H9 (cell line): ENCODE measurements around the gene MGMT. TPM values are rescaled to one million over a fixed set of nuclear protein-coding genes. Genes with fewer than 3 reads are reported as not detected.

Experiments used
- DNase-seq: peaks from one replicate; pipeline ENCODE4 v3.0.0-alpha.2; 2017
- H2AFZ ChIP-seq: one replicate; pipeline ENCODE4 v1.6.1; 2013; ENCODE audit warnings: mild to moderate bottlenecking, low read length, control low read depth, moderate library complexity
- H2AK5ac ChIP-seq: 2 replicates; pipeline ENCODE4 v1.6.1; 2013; ENCODE audit warnings: low read length, control low read depth, mixed read lengths; ENCODE audit not compliant: insufficient read length
- H2BK120ac ChIP-seq: one replicate; pipeline ENCODE4 v1.6.1; 2013; ENCODE audit warnings: low read depth, mild to moderate bottlenecking, low read length, control low read depth, inconsistent platforms; ENCODE audit not compliant: poor library complexity, severe bottlenecking
- H2BK12ac ChIP-seq: 2 replicates; pipeline ENCODE4 v1.6.1; 2013; ENCODE audit warnings: low read length, control low read depth, mixed read lengths, low read depth; ENCODE audit not compliant: insufficient read length
- H2BK15ac ChIP-seq: 2 replicates; pipeline ENCODE4 v1.6.1; 2013; ENCODE audit warnings: low read depth, low read length, control low read depth
- H2BK20ac ChIP-seq: one replicate; pipeline ENCODE4 v1.6.1; 2013; ENCODE audit warnings: low read depth, mild to moderate bottlenecking, low read length, control low read depth, inconsistent platforms; ENCODE audit not compliant: poor library complexity, severe bottlenecking
- H2BK5ac ChIP-seq: 2 replicates; pipeline ENCODE4 v1.6.1; 2013; ENCODE audit warnings: low read length, control low read depth, mixed read lengths; ENCODE audit not compliant: insufficient read length
- H3K14ac ChIP-seq: 2 replicates; pipeline ENCODE4 v1.6.1; 2013; ENCODE audit warnings: low read length, control low read depth; ENCODE audit not compliant: insufficient read depth
- H3K18ac ChIP-seq: 2 replicates; pipeline ENCODE4 v1.6.1; 2013; ENCODE audit warnings: low read depth, mild to moderate bottlenecking, mixed read lengths, low read length, control low read depth; ENCODE audit not compliant: insufficient read length
- H3K23ac ChIP-seq: 2 replicates; pipeline ENCODE4 v1.6.1; 2013; ENCODE audit warnings: low read length, control low read depth, mixed read lengths, low read depth; ENCODE audit not compliant: insufficient read length
- H3K23me2 ChIP-seq: 2 replicates; pipeline ENCODE4 v1.6.1; 2013; ENCODE audit warnings: low read depth, mild to moderate bottlenecking, mixed read lengths, low read length, control low read depth; ENCODE audit not compliant: insufficient read length, poor library complexity, severe bottlenecking
- H3K27ac ChIP-seq: 2 replicates; pipeline ENCODE4 v1.5.1; 2013; ENCODE audit warnings: low read length, control low read depth, mixed read lengths, low read depth; ENCODE audit not compliant: insufficient read length
- H3K27me3 ChIP-seq: 2 replicates; pipeline ENCODE4 v1.6.1; 2013; ENCODE audit warnings: low read length, control low read depth, inconsistent platforms; ENCODE audit not compliant: insufficient read depth
- H3K4ac ChIP-seq: 2 replicates; pipeline ENCODE4 v1.6.1; 2013; ENCODE audit warnings: low read depth, mild to moderate bottlenecking, control low read depth, inconsistent platforms, low read length, moderate library complexity
- H3K4me1 ChIP-seq: 2 replicates; pipeline ENCODE4 v1.6.1; 2013; ENCODE audit warnings: low read length, control low read depth, inconsistent platforms; ENCODE audit not compliant: insufficient read depth
- H3K4me2 ChIP-seq: 2 replicates; pipeline ENCODE4 v1.6.1; 2013; ENCODE audit warnings: low read length, control low read depth, mixed read lengths; ENCODE audit not compliant: insufficient read length, insufficient read depth
- H3K56ac ChIP-seq: 2 replicates; pipeline ENCODE4 v1.6.1; 2013; ENCODE audit warnings: low read depth, mild to moderate bottlenecking, mixed read lengths, low read length, control low read depth; ENCODE audit not compliant: insufficient read length
- H3K79me1 ChIP-seq: 2 replicates; pipeline ENCODE4 v1.6.1; 2013; ENCODE audit warnings: low read depth, mild to moderate bottlenecking, moderate library complexity, low read length, control low read depth, inconsistent platforms; ENCODE audit not compliant: insufficient read depth, poor library complexity, severe bottlenecking
- H3K79me2 ChIP-seq: 2 replicates; pipeline ENCODE4 v1.6.1; 2013; ENCODE audit warnings: low read length, control low read depth, inconsistent platforms; ENCODE audit not compliant: insufficient read depth
- H3K9ac ChIP-seq: 2 replicates; pipeline ENCODE4 v1.6.1; 2013; ENCODE audit warnings: low read length, control low read depth, mixed read lengths; ENCODE audit not compliant: insufficient read length; ENCODE audit errors: extremely low read depth
- H3K9me3 ChIP-seq: one replicate; pipeline ENCODE4 v1.6.1; 2013; ENCODE audit warnings: low read depth, low read length, inconsistent platforms; ENCODE audit not compliant: control insufficient read depth
- H3T11ph ChIP-seq: one replicate; pipeline ENCODE4 v1.6.1; 2013; ENCODE audit warnings: mild to moderate bottlenecking, low read length, control low read depth, inconsistent platforms
- H4K20me1 ChIP-seq: one replicate; pipeline ENCODE4 v1.6.1; 2013; ENCODE audit not compliant: control insufficient read depth, insufficient read length, insufficient read depth
- H4K5ac ChIP-seq: 2 replicates; pipeline ENCODE4 v1.6.1; 2013; ENCODE audit warnings: low read depth, mild to moderate bottlenecking, mixed read lengths, low read length, control low read depth; ENCODE audit not compliant: insufficient read length
- H4K8ac ChIP-seq: replicated peaks from 2 replicates; pipeline ENCODE4 v1.6.1; 2013; ENCODE audit warnings: low read length, control low read depth, mixed read lengths, low read depth; ENCODE audit not compliant: insufficient read length
- H4K91ac ChIP-seq: 2 replicates; pipeline ENCODE4 v1.6.1; 2013; ENCODE audit warnings: low read depth, mild to moderate bottlenecking, moderate library complexity, mixed read lengths, low read length, control low read depth; ENCODE audit not compliant: insufficient read length
- H3K27ac Mint-ChIP-seq, 3 experiments: 2 replicates in 2 of 3; 3 replicates in 1 of 3; pipeline ENCODE4 v1.8.0; 2020 to 2021; ENCODE audit warnings: mixed read lengths in 3 of 3, mild to moderate bottlenecking in 1 of 3, moderate library complexity in 1 of 3
- H3K27me3 Mint-ChIP-seq: 2 replicates; pipeline ENCODE4 v1.8.0; 2021; ENCODE audit warnings: low read depth, mild to moderate bottlenecking, moderate library complexity, mixed read lengths
- H3K36me3 Mint-ChIP-seq, 3 experiments: 2 replicates in 2 of 3; 3 replicates in 1 of 3; pipeline ENCODE4 v1.8.0; 2020 to 2021; ENCODE audit warnings: low read depth in 3 of 3, mixed read lengths in 3 of 3; ENCODE audit not compliant: insufficient read depth in 1 of 3
- H3K4me1 Mint-ChIP-seq, 2 experiments: 2 replicates each; pipeline ENCODE4 v1.8.0; 2020; ENCODE audit warnings: mixed read lengths in 2 of 2
- H3K4me3 Mint-ChIP-seq, 2 experiments: 2 replicates in 1 of 2; 3 replicates in 1 of 2; pipeline ENCODE4 v1.8.0; 2020 to 2021; ENCODE audit warnings: mild to moderate bottlenecking in 2 of 2, mixed read lengths in 2 of 2, moderate library complexity in 1 of 2
- H3K9me3 Mint-ChIP-seq, 2 experiments: 2 replicates in 1 of 2; 3 replicates in 1 of 2; pipeline ENCODE4 v1.8.0; 2020; ENCODE audit warnings: mild to moderate bottlenecking in 2 of 2, mixed read lengths in 2 of 2, moderate library complexity in 1 of 2
- WGBS: extraction: QIAGEN DNeasy Blood & Tissue Kit; methylation state at CpG from one replicate; pipeline ENCODE4 v1.1.7; 2013; ENCODE audit warnings: missing lambda C conversion rate, low lambda C conversion rate, mixed read lengths; ENCODE audit not compliant: insufficient read length; ENCODE audit errors: extremely low coverage; 5-methylcytosine and 5-hydroxymethylcytosine counted together
- total RNA-seq: library from RNA; stranded (reverse); gene quantifications from 2 replicates; pipeline ENCODE4 v1.2.1, GENCODE V29; 2021
- TF ChIP-seq, protein P1 (sequence below): fragments of 200-600 bp; sonication (generic); conservative IDR thresholded peaks from 3 replicates; pipeline ENCODE4 v1.8.0; 2021; ENCODE audit warnings: antibody characterized with exemption, mild to moderate bottlenecking

Gene MGMT
- total RNA-seq, 1 experiment from 2014 or later = 18.4 TPM

- no peak overlapping the region for H2AK5ac ChIP-seq
- TF ChIP-seq, protein P1, sequence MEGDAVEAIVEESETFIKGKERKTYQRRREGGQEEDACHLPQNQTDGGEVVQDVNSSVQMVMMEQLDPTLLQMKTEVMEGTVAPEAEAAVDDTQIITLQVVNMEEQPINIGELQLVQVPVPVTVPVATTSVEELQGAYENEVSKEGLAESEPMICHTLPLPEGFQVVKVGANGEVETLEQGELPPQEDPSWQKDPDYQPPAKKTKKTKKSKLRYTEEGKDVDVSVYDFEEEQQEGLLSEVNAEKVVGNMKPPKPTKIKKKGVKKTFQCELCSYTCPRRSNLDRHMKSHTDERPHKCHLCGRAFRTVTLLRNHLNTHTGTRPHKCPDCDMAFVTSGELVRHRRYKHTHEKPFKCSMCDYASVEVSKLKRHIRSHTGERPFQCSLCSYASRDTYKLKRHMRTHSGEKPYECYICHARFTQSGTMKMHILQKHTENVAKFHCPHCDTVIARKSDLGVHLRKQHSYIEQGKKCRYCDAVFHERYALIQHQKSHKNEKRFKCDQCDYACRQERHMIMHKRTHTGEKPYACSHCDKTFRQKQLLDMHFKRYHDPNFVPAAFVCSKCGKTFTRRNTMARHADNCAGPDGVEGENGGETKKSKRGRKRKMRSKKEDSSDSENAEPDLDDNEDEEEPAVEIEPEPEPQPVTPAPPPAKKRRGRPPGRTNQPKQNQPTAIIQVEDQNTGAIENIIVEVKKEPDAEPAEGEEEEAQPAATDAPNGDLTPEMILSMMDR = no peak
- H3K4ac ChIP-seq = no peak overlapping the region
- no peaks in the 10 kb centered on the region for H3K79me1 ChIP-seq
- no peaks in the 10 kb centered on the region for H3K23me2 ChIP-seq
- no peak overlapping the region for H2BK12ac ChIP-seq
- no peaks in the 10 kb centered on the region for H3K36me3 Mint-ChIP-seq
- H3K4me1 ChIP-seq = no peaks in the 10 kb centered on the region
- H2BK15ac ChIP-seq = no peak overlapping the region
- no peak overlapping the region for H4K5ac ChIP-seq
- no peak overlapping the region for H4K8ac ChIP-seq
- no peaks in the 10 kb centered on the region for H3K9me3 Mint-ChIP-seq
- H2AFZ ChIP-seq = no peak overlapping the region
- H3K4me1 Mint-ChIP-seq = peaks cover 0 to 4% of the 10 kb centered on the region in 2 experiments; a peak in 2 of 4 replicates
- no peaks in the 10 kb centered on the region; the same call in none of the 2 replicates for H3K27me3 Mint-ChIP-seq
- no peaks in the 10 kb centered on the region for H3K79me2 ChIP-seq
- H3K23ac ChIP-seq = no peak overlapping the region
- H4K20me1 ChIP-seq = no peaks in the 10 kb centered on the region
- H3K27ac ChIP-seq = no peak overlapping the region
- no peak overlapping the region for H3T11ph ChIP-seq
- peak overlapping the region in 1 of 3 experiments; percentile 17; a peak in 2 of 7 replicates for H3K27ac Mint-ChIP-seq
- no peak overlapping the region for H3K14ac ChIP-seq
- H3K27me3 ChIP-seq = no peaks in the 10 kb centered on the region
- H2BK20ac ChIP-seq = no peak overlapping the region
- H4K91ac ChIP-seq = no peak overlapping the region
- no peak overlapping the region for H3K4me3 Mint-ChIP-seq
- H3K56ac ChIP-seq = no peak overlapping the region
- no peak overlapping the region for H3K9ac ChIP-seq
- DNase-seq = no peak
- no peak overlapping the region for H3K4me2 ChIP-seq
- no CpG with 5 or more reads among the region's 23 CpGs for WGBS
- H2BK5ac ChIP-seq = no peak overlapping the region
- no peaks in the 10 kb centered on the region for H3K9me3 ChIP-seq
- no peak overlapping the region for H2BK120ac ChIP-seq
- H3K18ac ChIP-seq = no peak overlapping the region
Measured at GRCh38 chr10:129419397-129419796, 47.6 kb upstream of the MGMT start.
